ENCODE measurements around the gene ADAMTS17.
"Not testable (repeated sequence)": the region's sequence is repeated elsewhere in the genome, so short reads cannot be mapped to it uniquely, and the experiment has no call there.

ADAMTS17 gene

GRCh38 chr15:99959326-99959725, 382.4 kb downstream of the ADAMTS17 start:
- no peak for DNase-seq

GRCh38 chr15:99958426-99959097, 383.2 kb downstream of the ADAMTS17 start:
- no peak for DNase-seq

DNA sequence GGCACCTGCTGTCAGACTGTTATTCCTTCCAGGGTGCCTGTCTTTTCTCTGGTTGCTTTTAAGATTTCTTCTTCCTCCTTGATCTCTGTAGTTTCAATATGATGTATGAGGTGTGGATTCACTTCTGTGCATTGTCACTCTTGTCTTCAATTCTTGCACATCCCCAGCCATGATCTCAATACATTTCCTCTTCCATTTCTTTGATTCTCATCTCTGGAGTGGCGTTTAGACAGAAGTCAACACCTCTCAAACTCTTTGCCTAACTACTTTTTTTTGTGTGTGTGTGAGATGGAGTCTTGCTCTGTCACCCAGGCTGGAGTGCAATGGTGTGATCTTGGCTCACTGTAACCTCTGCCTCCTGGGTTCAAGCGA, 384.1 kb downstream of the ADAMTS17 start:
- DNase-seq, result no peak

DNA sequence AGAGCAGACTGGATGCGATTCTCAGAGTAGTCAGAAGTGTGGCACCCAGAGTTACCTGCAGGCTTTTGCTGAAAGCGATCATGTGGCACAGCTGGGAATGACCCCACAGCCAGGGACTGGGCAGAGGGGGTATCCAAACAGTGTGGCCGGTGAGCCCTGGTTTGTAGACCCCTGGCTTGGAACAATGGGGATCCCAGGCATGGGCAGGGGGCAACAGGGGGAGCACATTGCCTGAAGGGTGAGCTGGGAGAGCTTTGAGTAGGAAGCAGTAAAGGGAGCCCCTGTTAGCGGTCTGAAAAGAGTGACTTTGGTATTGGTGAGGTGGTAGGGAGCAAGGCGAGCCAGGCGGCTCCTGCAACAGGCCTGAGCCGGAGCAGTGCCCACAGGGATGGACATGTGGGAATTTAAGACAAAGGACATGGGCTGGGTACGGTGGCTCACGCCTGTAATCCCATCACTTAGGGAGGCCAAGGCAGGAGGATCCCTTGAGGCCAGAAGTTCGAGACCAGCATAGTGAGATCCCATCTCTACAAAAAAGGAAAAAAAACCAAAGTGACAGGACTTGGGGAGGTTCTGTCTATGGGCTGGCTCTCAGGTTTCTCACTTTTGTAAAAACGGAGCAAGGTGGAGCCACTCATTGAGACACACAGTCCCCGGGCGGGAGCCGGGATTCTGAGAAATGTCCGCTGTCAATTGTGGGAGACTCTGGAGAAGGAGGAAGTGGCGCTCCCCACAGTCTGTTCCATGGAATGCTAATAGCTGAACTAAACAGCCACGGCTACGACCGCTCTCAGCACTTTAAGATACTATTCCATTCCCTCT, 384.7 kb downstream of the ADAMTS17 start:
- no peak for DNase-seq

GRCh38 chr15:99956022-99956775, 385.6 kb downstream of the ADAMTS17 start:
- no peak for DNase-seq

- DNase-seq, result no peak
These were observed 386.2 kb downstream of the ADAMTS17 start for GRCh38 chr15:99955532-99955931.

DNA sequence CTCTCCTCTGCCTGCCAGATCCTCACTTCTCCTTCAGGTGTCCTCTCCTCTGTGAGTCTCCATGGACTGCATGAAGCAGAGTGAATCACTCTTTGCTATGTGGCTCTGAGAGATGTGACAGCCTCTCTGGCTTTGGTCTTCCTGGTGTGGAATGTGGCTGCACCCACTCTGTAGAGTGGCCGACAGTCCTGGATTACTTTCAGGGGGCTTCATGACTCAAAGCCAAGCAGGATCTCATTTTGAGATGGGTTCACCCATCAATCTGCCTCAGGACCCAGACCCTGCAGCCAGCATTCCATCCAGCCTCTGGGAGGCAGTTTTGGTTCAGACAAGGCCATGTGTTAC, 386.6 kb downstream of the ADAMTS17 start:
- DNase-seq, result no peak

GRCh38 chr15:99954361-99955180, 387.2 kb downstream of the ADAMTS17 start:
- DNase-seq, result no peak

DNA sequence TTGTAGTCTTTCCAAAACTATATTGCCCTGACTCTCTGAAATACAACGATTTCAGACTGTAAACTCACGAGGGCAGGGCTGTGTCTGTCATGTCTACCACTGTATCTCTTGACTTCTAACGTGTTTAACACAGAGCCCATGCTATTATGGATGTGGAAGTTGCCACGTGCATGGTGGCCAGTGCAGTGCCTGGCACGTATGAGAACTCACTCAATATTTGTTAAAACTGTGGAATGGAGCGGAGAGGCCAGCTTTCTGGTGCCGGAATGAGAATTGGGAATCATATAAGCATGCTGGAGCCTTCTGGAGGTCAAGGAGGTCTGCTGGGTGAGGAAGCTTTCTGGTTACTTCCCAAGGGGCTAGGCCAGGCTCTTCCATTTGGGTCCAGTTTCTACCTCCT, 387.9 kb downstream of the ADAMTS17 start:
- DNase-seq, result no peak

DNA sequence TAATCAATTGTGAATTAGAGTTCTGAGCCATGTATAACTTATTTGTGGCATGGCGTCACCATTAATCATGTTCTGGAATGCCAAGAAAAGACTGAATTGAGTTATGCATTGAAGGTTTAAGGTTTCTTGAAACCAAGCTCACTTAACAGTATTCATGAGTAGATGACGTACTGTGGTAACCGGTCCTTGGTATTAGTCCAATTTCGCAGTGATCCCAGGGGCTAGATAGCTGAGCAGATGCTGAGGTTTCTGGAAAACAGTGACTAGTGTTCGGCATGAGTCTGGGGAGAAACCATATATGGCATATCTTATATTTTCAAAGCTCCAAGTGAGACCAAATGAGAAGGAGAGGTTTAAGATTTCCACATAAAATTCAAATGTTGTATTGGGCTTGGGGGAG, 390.3 kb downstream of the ADAMTS17 start:
- no peak for DNase-seq

GRCh38 chr15:99944131-99944530, 397.6 kb downstream of the ADAMTS17 start:
- DNase-seq, result no peak

DNA sequence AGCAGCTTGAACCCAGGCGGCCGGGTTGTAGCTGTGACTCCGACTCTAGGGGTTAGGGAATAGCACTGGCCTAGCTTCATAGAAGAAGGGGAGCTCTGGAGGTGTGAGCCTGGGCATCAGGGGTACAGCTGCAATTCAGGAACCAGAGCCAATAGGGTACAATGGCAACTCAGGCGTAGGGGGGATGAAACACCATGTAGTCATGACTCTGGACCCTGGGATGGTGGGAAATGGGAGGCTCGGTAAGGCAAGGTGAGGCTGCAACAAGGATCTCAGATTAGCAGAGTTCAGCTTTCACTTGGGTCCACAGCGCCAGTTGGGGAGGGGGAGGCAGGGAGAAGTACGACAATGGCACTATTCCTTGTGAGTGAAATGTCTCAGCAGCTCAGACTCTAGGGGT, 398.3 kb downstream of the ADAMTS17 start:
- no peak for DNase-seq

- DNase-seq, result no peak
These were observed 408.9 kb downstream of the ADAMTS17 start for GRCh38 chr15:99932676-99933402.

GRCh38 chr15:99931703-99932603, 409.8 kb downstream of the ADAMTS17 start:
- no peak for DNase-seq

GRCh38 chr15:99930696-99931095, 411.1 kb downstream of the ADAMTS17 start:
- DNase-seq, result no peak

DNA sequence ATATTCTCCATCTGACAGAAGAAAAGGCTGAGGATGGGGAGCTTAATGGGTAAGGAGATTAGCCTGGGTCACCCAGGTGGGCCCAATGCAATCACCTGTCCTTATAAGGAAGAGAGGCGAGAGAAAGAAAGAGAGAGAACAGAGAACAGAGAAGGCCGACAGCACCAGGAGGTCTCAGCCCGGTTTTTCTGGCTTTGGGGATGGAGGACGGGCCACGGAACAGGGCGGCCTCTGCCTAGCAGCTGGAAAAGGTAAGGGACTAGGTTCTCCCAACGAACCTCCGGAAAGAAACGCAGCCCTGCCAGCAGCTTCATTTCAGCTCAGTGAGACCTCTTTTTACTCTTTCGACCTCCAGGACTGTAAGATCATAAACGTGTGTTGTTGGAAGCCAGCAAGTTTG, 412.5 kb downstream of the ADAMTS17 start:
- no peak for DNase-seq

DNA sequence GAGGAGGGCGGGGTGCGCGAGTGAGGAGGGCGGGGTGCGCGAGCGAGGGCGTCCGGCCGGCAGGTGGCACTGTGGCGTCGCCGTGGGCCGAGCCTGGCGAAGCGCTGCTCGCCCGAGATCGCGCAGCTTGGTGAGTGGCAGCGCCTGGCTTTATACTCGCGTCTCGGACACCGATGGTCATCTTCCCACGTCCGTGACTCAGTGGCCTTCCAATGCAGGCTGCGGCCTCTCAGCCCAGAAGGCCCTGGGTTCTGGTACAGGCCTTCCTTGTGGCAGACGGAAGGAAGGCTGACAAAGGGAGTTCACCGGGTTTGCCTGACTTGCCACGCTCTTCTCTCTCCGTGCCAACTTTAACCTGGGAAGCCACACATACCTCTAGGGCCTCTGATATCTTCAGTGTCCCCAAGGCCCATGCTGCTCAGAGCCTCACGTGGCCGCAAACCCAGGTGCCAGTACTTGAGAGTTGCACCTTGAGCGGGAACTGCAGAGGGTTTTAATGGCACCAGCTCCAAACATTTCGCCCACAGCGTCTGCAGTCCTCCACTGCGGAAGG, 413.3 kb downstream of the ADAMTS17 start:
- DNase-seq, result no peak

DNA sequence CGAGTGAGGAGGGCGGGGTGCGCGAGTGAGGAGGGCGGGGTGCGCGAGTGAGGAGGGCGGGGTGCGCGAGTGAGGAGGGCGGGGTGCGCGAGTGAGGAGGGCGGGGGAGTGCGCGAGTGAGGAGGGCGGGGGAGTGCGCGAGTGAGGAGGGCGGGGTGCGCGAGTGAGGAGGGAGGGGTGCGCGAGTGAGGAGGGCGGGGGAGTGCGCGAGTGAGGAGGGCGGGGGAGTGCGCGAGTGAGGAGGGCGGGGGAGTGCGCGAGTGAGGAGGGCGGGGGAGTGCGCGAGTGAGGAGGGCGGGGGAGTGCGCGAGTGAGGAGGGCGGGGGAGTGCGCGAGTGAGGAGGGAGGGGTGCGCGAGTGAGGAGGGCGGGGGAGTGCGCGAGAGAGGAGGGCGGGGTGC, 415.2 kb downstream of the ADAMTS17 start:
- not testable (repeated sequence) for DNase-seq

- no peak for DNase-seq
These were observed 415.9 kb downstream of the ADAMTS17 start for GRCh38 chr15:99925661-99926461.

DNA sequence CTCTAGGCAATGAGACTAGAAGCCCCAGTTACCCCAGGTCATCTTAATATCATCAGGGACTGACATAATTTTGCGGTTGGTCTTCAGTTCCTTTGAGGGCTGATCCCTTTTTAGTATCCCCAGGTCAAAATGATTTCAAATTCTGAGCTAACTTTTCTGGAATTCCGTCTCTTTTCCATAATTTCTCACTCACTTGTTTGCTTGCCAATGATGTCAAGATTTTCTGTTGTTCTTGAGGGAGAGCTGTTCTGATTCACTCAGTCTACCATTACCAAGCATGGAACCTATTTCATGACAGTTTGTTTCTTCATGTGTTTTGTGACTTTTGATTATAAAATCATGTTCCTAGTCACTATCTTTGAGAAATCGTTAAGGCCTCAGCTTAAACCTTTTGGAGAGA, 418.1 kb downstream of the ADAMTS17 start:
- DNase-seq, result no peak

Data from SHP77 treated with DMSO at 0.1 percent for 48 hours (cell line).